OCI-LY3 (cell line): ENCODE data around the gene RGL1.

ENCODE experiments used
- EZH2phosphoT487 ChIP-seq: fragments of 200-600 bp; shearing (Covaris generic); IDR thresholded peaks from 2 replicates; pipeline ENCODE4 v1.6.1; 2018; ENCODE audit warnings: antibody characterized with exemption, mixed run types, low read depth
- TF ChIP-seq, protein P1 (sequence below): fragments of 200-600, 300-600 bp; sonication (generic); IDR thresholded peaks from 2 replicates; pipeline ENCODE4 v1.5.1; 2014; ENCODE audit warnings: antibody characterized with exemption, low read length, low read depth

DNA sequence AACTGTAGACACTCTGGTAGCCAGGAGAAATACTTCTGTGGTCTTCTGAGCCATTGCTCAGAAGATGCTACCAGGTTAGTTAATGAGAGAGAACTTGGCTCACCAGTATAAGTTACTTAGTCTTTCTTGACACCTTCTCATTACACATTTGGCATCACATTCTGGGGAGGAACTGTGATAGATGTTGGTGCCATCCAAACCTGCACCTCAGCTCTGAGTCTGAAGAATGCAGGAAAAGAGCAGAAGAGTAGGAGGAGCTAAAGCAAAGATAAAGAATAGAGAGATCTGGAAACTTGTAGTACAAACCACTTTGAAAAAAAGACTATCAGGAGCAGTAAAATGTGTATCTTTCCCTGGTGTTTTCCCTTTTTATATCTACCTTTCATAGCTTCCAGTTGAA lies 58.9 kb downstream of the RGL1 start:
- TF ChIP-seq, protein P1, sequence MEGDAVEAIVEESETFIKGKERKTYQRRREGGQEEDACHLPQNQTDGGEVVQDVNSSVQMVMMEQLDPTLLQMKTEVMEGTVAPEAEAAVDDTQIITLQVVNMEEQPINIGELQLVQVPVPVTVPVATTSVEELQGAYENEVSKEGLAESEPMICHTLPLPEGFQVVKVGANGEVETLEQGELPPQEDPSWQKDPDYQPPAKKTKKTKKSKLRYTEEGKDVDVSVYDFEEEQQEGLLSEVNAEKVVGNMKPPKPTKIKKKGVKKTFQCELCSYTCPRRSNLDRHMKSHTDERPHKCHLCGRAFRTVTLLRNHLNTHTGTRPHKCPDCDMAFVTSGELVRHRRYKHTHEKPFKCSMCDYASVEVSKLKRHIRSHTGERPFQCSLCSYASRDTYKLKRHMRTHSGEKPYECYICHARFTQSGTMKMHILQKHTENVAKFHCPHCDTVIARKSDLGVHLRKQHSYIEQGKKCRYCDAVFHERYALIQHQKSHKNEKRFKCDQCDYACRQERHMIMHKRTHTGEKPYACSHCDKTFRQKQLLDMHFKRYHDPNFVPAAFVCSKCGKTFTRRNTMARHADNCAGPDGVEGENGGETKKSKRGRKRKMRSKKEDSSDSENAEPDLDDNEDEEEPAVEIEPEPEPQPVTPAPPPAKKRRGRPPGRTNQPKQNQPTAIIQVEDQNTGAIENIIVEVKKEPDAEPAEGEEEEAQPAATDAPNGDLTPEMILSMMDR, result no peak
- TF ChIP-seq EZH2phosphoT487, result no peak
